ENCODE measurements around the gene DYNC1I1.

Gene DYNC1I1

DNA sequence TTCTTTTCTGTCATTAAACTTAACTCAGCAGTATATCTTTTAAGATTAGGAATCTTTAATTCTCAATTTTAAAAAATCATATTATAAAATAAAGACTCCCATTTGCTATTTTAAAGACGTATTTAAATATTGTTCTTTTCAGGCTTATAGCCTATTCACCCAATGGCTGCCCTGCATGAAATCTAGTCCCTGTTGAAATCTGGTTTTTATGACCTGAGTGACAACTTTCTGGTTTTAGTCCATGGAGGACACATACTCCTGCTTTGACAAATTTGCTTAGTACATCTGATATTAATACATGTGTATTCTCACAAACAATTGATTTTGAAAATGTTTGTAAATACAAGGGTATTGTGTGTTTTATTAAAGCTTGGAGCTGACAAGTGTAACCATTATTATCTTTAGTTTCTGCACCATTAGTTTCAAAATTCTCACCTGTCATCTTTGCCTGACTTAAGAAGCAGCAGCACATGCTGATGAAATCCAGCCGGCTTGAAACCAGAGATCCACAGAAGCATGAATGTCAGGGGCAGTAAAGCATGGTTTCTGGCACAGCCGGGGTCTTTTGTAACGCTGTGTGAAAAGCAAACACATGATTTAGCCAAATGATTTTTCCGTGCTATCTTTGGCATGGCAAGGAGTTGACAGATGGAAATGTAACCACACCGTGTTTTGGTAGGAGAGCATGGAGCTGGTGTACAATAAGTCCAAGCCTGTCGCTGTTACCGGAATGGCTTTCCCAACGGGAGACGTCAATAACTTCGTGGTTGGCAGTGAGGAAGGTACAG lies 262.8 kb downstream of the DYNC1I1 start:
- no peak for DNase-seq

DNA sequence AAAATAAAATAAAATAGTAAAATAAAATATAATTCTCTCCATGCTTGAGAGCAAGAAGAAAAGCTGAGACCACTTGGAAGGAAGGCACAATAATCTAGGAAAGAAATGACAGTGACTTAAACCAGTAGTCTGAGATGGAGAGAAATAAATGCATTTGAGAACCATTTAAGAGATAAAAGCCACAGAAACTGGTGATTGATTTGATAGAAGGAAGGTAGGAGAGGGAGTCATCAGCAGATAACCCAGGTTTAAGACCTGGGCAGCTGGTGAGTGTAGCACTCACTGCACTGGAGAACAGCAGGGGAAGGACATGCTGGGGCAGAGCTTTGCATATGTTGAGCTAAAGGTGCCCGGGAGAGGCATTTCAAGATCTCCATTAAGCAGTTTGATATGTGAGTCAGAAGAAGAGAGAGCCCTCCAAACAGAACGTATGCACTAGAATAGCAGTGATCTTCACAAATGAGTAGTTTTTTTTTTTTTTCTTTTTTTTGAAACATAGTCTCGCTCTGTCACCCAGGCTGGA lies 268.0 kb downstream of the DYNC1I1 start:
- no peak for DNase-seq

DNA sequence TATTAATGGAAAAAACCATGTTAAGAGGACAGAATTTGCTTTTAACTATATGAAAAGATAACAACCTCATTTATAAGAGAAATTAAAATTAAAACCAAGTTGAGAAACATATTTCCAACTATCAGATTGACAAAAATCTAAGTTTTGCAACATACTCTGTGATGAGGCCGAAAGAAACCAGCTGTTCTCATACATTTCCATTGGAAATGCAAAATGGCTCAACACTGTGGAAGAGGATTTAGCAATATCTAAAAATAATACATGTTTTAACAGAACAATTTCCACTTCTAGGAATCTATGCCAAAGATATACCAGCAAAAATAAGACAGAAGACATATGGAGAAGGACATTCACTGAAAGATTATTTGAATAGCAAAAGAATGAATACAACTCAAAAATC lies 268.8 kb downstream of the DYNC1I1 start:
- no peak for DNase-seq

DNA sequence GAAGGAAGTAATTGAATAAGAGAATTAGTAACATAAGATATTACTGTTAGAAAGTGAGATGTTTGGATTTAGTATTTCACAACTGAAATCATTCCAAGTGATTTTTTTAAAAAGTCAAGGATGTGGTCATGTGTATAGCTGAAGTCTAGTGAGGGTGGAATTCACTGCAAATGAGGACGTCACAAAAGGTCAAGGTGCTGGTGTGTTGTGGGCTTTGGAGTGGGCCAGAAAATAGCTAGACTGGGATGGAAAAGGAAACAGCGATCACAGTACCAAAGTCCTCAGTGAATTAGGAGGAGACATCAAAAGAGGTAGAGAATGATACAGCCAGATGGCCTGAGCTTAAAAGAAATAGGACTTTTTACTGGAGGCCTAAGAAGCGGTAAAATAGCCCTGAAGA lies 272.8 kb downstream of the DYNC1I1 start:
- no peak for DNase-seq

DNA sequence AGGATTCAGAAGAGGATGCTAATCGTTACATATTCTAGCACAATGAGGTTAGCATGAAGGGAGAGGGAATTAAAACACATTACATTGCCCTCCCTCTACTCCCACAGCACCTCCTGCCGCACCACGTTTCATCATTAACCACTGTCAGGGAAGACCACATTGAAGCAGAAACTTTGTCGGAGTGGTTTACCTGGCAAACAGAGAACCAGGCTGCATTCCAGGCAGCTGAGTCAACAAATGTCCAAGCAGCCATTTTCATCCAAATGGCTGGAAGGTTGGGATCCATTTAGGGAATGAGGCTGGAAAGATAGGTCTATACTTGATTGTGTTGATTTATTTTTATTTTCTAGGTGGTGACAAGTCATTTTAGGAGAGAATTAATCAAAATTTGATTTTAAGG lies 273.6 kb downstream of the DYNC1I1 start:
- peak; percentile 30 for DNase-seq

DNA sequence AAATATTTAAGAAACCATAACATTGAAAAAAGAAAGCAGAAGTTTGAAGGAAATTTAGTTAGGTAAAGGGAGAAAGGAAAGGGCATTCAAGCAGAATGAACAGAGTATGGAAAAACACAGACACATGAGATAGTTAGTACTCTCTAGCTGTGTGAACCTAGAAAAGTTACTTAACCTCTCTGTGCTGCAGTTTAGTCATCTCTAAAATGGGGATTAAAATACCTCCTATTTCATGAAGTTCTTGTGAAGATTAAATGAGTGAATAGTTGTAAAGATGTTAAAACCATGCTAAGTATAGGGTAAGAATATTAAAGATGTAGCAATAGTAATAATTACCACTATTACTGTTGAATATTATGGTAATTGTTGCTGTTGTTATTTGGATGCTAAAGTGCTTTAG lies 279.9 kb downstream of the DYNC1I1 start:
- DNase-seq = no peak

DNA sequence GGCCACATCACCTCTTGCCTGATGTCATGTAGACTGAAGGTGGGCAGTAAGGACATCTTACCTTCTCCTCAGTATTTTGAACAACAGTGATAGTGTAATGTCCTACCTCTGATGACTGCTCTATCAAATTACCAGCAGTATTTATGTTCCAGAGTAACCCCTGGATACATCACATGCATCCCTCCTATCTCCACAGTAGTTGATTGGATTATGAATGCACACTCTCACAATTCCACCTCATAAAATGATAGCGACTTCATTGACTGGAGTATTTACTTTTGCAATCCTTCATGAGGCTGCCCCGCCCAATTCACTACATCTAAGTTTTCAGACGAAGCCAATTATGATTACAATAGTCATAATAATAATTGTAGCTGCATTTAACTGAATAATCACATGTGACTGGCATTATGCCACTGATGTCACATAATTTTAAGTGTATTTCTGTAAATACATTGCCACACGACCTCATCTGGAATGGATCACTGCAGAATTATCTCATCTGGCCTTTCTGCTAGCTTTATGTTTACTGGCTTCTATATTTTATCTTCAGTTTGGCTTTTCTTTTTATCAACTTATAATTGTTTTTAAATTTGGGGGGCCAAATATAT lies 280.6 kb downstream of the DYNC1I1 start:
- DNase-seq = no peak

DNA sequence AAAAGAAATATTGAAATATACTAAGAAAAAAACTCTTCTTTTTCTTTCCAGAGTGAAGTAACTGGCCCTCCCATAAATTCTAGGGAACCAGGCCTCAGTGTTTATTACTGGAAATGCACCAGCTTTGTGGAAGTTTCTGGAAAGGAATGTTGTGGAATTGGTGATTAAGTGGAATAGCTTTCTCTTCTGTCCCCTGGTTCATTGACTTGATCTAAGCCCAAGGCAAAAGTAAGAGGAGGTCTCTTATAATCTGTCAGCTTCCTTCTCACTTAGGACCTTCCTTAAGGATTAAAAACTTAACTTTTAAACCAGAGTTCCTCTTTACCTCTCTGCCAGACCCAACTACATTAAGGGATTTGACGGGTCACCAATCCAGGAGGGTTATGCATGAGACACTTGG lies 283.4 kb downstream of the DYNC1I1 start:
- DNase-seq = no peak

DNA sequence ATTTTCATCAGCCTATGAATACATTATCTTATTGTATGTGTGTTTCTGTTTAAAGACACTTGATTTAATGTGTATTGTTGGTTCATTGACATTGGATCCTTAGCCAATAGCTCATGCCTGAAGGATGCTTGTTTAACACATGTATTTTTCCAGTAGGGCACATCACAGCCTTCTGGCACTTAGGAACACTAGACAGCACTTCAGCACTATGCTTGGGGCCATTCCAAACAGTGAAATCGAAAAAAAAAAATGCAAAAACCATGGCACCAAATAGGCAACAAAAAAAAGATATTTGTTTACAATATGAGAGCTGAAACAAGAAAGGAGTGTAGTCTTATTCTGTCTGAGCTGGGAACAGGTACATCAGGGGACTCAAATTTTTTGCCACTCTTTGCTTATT lies 286.7 kb downstream of the DYNC1I1 start:
- no peak for DNase-seq

DNA sequence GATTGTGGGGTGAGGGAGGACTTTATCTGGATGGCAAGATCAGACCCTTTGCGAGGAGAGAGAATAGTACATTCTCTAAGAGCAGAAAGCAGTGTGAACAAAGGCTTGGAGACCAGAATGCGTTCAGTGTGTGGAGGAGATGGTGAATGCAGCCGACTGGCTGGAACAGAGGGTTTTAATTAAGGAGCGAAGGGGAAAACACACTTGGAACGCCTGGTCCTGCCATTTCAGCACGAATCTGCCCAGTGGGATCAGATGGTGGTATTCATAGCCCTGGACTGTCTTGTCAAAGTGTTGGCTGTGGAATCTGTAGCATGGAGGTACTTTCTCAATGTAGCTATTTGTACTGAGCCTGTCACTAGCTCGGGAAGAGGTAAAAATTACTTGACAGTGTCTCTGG lies 288.7 kb downstream of the DYNC1I1 start:
- no peak for DNase-seq

DNA sequence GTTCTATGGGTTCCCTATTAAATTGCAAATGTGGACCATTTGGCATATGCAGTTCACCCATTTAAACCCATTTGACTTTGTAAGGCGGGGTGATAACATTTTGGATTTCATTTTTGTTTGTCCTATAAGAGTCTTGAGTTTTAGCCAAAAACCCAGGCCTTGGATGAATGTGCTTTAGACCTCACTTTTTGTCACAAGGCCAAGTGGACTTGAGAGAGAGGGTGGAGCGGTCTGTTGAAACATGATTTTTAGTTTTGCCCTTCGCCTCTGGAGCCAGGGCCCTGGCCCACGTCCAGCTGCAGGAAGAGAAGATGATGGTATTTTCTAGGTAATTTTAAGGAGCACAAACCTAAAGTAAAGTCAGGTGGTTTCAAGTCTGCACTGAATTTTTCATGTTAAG lies 289.5 kb downstream of the DYNC1I1 start:
- no peak for DNase-seq

DNA sequence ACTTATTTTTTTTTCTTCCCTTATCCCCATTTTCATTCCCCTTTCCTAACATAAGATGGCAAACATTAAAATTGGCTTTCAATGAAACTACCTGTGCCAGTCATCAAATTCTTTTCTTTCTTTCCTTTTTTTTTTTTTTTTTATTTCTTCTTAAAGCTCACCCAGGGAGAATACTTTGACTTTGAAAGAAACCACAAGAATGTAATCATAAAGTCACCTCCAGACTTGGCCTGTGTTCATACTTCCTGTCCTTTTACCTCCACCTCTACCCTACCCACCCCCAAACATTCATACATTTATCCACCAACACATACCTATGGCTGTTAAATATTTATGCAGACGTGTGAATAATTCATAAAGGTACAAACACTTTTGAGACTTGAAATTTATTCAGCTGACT lies 295.0 kb downstream of the DYNC1I1 start:
- no peak for DNase-seq

DNA sequence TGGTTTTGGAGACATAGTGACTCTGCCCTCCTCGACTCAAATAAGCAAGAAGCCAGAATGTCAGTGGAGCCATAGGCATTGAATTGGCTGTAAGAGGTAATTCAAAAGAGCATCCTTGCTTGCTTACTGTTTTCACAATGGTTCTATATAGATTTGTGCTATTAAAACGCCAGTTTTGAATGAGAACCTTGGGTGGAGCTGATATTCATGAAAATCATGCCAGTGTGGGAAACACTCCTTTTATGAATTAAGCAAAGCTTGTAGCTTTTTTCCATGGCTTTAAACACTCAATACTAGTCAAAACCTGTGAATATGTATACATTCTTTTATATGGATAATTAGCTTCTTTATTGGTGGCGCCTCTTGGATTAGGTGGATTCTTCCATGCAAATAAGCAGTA lies 297.0 kb downstream of the DYNC1I1 start:
- no peak for DNase-seq

DNA sequence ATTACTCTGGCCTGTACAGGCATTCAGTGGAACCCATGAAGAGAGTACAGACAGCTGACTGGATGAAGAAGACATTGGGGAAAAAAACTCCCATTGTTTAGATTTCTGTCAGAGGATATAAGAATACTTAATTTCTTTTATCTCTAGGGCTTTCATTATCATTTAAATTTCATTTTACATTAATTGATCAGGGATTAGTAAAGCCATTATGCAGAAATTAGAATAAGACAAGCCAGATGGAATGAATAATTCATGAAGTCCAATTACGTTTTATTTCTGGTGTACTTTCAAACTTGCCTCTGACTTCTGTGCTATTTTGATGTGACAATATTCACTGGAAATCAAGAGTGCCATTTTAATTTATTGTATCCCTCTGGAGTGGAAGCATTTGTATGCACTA lies 302.5 kb downstream of the DYNC1I1 start:
- no peak for DNase-seq

DNA sequence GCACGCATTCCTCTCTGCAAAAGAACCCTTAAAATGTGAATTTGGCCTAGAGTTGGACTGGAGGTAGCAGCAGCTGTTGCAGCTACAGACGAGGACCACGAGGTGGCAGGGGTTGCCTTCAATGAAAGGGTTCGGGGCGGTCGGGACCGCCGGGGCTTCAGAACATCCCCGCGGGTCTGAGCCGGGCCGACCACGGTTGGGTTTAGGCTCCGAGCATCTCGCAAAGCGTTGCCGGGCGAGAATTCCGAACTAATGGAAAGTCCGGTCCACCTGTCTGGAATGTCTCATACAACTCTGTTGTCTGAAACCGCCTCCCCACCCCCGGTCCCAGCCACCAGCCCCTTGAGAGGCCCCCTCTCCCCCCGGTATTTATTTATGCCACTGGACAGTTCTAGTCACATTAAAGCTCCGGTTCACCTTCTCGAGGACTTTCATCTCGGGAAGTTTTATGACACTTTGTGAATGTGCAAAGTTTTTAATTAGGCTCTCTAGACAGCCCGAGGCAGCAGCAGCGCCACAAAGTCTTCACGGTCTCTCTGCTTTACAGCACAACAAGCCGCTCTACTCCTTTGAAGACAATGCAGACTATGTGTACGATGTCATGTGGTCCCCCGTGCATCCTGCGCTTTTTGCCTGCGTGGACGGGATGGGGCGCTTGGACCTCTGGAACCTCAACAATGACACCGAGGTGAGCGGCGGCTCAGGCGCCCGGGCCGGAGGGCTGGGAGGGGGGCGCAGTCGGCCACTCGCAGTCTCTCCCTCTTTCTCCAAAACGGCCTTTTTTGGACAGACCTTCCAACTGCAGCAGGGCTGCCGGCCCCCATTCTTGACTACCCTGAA lies 303.4 kb downstream of the DYNC1I1 start:
- DNase-seq = peak; percentile 49

DNA sequence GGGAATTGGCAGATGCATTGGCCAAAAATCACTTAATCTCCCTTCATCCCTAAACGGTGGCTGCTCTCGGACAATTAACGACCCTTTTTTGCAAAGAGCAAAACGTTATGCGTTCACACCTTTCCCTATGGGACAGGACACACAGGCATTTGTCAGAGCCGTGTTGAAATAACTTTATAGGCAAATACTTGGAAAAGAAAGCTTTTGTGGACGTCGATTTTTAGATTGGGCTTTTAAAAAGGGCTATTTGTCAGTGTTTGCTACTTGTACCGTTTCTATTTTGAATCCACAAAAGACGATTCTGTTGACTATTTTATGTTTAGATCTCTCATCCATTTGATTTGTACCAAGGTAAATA lies 304.0 kb downstream of the DYNC1I1 start:
- no peak for DNase-seq

DNA sequence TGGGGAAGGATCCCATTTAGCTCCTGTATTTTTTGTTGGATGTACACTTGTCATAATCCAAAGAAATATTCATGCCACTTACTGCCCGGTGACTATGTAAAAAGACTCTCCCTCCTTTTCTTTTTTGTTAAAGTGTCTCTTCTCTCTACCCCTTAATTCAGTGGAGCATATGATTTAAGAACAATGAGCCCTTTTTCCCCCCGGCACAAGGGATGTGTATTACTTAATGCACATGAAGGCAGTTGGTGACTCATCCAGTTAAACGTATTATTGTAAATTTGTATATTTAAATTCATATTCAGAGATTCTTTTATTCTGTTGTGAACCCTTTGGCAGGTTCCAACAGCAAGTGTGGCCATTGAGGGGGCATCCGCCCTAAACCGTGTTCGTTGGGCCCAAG lies 307.7 kb downstream of the DYNC1I1 start:
- DNase-seq = no peak

DNA sequence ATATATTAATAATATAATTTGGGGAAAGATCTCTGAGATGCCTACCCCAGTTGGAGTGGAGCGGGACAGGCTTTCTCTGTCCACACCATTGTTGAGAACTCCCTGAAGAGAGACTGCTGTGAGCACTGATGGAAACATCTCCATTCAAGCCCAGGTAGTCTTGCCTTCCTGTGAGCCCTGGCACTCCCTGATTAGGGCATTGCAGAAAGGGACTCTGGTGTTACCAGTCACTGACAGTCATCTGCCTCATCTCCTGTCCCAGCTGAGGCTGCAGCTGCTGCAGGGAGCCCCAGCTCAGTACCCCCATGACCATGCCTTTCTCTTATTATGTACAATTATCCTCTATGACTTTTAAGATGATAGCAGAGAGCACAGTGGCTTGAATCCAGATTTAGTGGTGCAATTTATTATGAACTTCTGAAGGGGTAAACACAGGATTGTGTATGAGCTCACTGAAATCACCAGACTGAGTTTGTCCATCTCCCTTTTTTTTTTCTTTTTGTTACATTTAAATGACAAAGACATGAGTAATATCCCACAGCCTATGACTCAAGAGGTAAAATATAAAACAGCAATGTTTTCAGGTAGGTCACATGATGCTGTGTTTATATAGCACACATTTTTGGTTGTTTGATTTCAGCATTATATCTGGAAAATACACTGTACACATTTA lies 312.7 kb downstream of the DYNC1I1 start:
- no peak for DNase-seq

DNA sequence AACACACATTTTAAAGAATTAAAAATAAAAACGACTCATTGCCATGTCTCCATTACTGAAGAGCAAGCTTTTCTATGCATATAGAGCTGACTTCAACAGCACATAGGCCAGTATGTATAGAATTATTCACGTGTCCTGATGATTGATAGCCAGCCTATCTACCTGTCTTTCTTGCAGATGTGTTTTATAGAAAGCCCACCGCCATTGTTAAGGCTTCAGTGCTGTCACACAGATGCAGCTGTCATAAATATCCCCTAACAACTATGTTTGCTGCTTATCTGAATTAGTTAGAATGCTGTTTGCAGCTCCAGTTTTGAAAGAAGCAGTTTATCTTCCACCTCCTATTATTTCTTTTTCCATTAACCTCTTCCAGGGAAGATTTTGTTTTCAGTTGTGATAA lies 313.6 kb downstream of the DYNC1I1 start:
- DNase-seq = no peak

DNA sequence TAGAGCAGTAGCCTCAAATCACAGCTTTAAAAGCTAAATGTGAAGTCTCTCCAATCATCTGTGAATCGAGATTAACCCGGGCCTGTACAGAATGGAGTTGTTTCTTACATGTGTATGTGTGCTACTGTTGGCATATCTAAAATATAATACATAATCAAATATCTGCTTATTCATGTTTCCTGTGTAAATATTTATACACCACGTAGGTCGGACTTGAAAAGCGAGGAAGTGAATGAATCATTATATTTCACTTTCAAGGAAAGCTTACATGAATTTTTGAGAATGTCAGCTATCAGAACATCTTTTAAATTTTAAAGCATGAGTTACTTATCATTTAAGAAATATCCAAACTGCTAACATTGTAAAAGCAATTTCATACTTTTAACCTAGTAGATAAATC lies 316.2 kb downstream of the DYNC1I1 start:
- no peak for DNase-seq

DNA sequence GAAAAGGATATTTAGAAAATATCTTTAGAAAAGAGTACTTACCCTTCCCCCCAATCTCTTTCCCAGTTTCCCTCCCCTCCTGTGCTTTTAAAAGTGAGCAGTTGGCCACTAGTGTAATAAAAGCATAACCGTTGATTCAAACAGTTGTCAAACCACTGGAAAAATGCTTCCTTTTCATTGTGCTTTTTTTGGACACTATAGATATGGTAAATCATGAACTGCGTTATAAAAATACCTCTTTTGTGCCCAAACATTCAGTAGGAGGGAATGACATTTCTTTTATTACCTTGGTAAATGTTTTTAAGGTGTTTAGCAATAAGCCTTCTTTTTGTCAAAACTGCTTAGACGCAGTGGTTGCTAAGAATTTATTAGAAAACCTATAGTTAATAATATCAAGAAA lies 317.2 kb downstream of the DYNC1I1 start:
- DNase-seq = no peak

DNA sequence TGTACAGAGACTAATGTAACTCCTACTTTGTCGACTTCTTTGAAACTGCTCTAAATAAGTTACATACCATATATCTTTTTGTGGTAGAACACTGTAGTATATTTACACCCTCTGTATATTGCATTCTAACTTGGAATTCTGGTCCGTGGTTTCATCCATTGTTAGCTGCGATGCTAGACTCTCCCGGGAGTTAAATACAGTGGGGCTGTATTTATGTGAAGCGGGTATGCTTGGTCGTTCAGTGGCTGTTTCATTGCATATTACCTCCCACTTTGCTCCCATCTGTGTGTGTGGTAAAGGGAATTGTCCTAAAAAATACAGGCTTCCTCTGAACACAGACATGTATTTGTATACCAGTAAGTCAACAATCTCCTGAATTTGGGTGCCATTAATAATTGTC lies 318.4 kb downstream of the DYNC1I1 start:
- no peak for DNase-seq

DNA sequence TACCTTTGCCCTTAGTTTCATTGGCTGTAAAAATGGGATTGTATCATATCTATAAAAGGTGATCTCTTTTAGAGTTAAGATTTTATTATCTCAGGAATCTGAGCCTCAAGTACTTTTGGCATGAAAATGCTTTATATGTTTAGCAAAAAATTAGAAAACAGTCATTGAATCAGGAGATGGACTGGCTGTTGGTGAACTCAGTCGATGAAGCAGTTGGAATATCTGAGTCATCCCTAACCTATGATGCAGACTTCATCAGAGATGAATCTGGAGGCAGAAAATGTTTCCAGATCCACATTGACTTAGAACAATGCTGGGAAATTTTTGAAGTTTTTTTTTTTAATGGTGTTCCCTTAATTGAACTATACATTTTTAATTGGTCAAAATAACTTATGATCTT lies 321.1 kb downstream of the DYNC1I1 start:
- no peak for DNase-seq

All from NCI-H510A (cell line).